Neural cell (in vitro differentiated cells): ENCODE data around the gene PAQR9.

Experiments
- TAF1 ChIP-seq: IDR thresholded peaks from 2 replicates; pipeline ENCODE4 v1.6.1; 2012; ENCODE audit warnings: low read depth
- TF ChIP-seq, protein P1 (sequence below): fragments of 450-650 bp; IDR thresholded peaks from 2 replicates; pipeline ENCODE4 v1.5.1; 2014; ENCODE audit warnings: antibody characterized with exemption, mild to moderate bottlenecking, moderate library complexity; ENCODE audit not compliant: poor library complexity, severe bottlenecking

DNA sequence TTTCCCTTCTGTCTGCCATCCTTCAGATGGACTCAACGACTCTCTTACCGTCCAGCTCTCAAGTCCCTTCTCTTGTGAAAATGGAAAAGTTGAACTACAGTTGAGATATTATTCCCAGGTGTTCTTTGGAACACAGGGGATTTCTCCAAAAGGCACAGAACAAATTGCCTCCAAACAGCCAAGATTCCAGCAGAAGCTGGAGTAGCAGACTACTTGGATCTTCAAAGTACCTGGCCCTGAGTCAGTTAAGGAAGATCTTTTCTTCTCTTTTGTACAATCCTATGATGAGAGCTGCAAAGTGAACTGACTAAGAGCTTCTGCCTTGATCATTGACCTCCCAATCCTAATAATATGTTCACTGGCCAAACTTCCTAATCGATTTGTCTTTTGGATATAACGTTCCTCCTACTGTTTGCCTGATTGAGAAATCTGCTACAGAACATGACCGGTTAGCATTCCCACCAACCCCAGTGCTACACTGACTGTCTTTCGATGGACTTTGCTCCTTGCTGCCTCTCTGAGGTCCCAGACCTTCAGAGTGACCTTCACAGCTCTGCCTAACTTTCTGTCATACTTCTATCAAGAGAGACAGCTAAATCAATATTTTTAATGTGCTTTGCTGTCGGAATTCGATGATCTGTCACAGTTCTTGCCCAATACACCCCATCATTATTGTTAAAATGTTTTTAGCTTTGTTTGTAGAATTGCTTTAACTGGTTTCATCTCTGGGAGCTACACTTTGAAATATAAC, 21.9 kb downstream of the PAQR9 start:
- TF ChIP-seq, protein P1, sequence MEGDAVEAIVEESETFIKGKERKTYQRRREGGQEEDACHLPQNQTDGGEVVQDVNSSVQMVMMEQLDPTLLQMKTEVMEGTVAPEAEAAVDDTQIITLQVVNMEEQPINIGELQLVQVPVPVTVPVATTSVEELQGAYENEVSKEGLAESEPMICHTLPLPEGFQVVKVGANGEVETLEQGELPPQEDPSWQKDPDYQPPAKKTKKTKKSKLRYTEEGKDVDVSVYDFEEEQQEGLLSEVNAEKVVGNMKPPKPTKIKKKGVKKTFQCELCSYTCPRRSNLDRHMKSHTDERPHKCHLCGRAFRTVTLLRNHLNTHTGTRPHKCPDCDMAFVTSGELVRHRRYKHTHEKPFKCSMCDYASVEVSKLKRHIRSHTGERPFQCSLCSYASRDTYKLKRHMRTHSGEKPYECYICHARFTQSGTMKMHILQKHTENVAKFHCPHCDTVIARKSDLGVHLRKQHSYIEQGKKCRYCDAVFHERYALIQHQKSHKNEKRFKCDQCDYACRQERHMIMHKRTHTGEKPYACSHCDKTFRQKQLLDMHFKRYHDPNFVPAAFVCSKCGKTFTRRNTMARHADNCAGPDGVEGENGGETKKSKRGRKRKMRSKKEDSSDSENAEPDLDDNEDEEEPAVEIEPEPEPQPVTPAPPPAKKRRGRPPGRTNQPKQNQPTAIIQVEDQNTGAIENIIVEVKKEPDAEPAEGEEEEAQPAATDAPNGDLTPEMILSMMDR = no peak
- TF ChIP-seq TAF1 = no peak
